HepG2 (cell line): ENCODE results near the gene ODAPH. TPM values are rescaled to one million over a fixed set of nuclear protein-coding genes. Genes with fewer than 3 reads are reported as not detected.
A peak's percentile ranks its signal among the peaks of the same experiment; 100 is the strongest.

Source experiments
- BHLHE40 ChIP-seq: IDR thresholded peaks from 2 replicates; pipeline ENCODE4 v1.6.1; 2011; ENCODE audit warnings: low read length, improper control_type of control experiment
- CC2D1A ChIP-seq: sonication (generic); formaldehyde crosslinking; IDR thresholded peaks from 2 replicates; pipeline ENCODE4 v1.8.1; 2023; ENCODE audit warnings: mild to moderate bottlenecking, missing genetic modification reagents
- CHD4 ChIP-seq: fragments of 200-600 bp; sonication (generic); IDR thresholded peaks from 2 replicates; pipeline ENCODE4 v1.7.0; 2017; ENCODE audit warnings: mild to moderate bottlenecking, low read length, borderline replicate concordance
- GLI4 ChIP-seq: sonication (generic); formaldehyde crosslinking; IDR thresholded peaks from 2 replicates; pipeline ENCODE4 v1.5.1; 2020; ENCODE audit warnings: missing genetic modification reagents, mild to moderate bottlenecking, moderate library complexity, borderline replicate concordance
- GPN1 ChIP-seq: sonication (generic); formaldehyde crosslinking; IDR thresholded peaks from 2 replicates; pipeline ENCODE4 v1.5.1; 2020; ENCODE audit warnings: missing genetic modification reagents, borderline replicate concordance
- GTF2F1 ChIP-seq: fragments of 150-350 bp; IDR thresholded peaks from 2 replicates; pipeline ENCODE4 v1.6.1; 2014; ENCODE audit warnings: low read length
- HMGA1 ChIP-seq: sonication (generic); formaldehyde crosslinking; conservative IDR thresholded peaks from 2 replicates; pipeline ENCODE4 v1.4.0; 2020; ENCODE audit warnings: missing genetic modification reagents
- IRF9 ChIP-seq: sonication (generic); formaldehyde crosslinking; IDR thresholded peaks from 2 replicates; pipeline ENCODE4 v1.8.0; 2022; ENCODE audit warnings: missing genetic modification reagents, mild to moderate bottlenecking, borderline replicate concordance
- ISL2 ChIP-seq: sonication (generic); formaldehyde crosslinking; IDR thresholded peaks from 2 replicates; pipeline ENCODE4 v1.5.0; 2020; ENCODE audit warnings: missing genetic modification reagents
- ISX ChIP-seq: sonication (generic); formaldehyde crosslinking; conservative IDR thresholded peaks from 2 replicates; pipeline ENCODE4 v1.5.0; 2020; ENCODE audit warnings: missing genetic modification reagents
- MLX ChIP-seq: IDR thresholded peaks from 2 replicates; pipeline ENCODE4 v1.6.1; 2016
- MTF1 ChIP-seq: sonication (generic); formaldehyde crosslinking; IDR thresholded peaks from 2 replicates; pipeline ENCODE4 v1.5.0; 2020; ENCODE audit warnings: missing genetic modification reagents
- PAX8 ChIP-seq: sonication (generic); formaldehyde crosslinking; IDR thresholded peaks from 2 replicates; pipeline ENCODE4 v1.8.0; 2022; ENCODE audit warnings: mild to moderate bottlenecking, missing genetic modification reagents, borderline replicate concordance
- PHF21A ChIP-seq: sonication (generic); formaldehyde crosslinking; IDR thresholded peaks from 2 replicates; pipeline ENCODE4 v1.5.0; 2020; ENCODE audit warnings: mild to moderate bottlenecking, missing genetic modification reagents
- POLR2A ChIP-seq, 2 experiments: IDR thresholded peaks; 2 replicates each; pipeline ENCODE4 v1.6.1; 2011; ENCODE audit warnings: low read depth in 2 of 2, low read length in 2 of 2, mild to moderate bottlenecking in 1 of 2, moderate library complexity in 1 of 2; ENCODE audit not compliant: insufficient read depth in 1 of 2
- PREB ChIP-seq: sonication (generic); formaldehyde crosslinking; IDR thresholded peaks from 2 replicates; pipeline ENCODE4 v1.4.0; 2020; ENCODE audit warnings: missing genetic modification reagents
- PRMT3 ChIP-seq: sonication (generic); formaldehyde crosslinking; IDR thresholded peaks from 2 replicates; pipeline ENCODE4 v1.8.1; 2022; ENCODE audit warnings: low read depth, mild to moderate bottlenecking, moderate library complexity, missing genetic modification reagents, borderline replicate concordance
- SKI ChIP-seq: fragments of 450-650 bp; IDR thresholded peaks from one replicate; pipeline ENCODE4 v1.6.1; 2018; ENCODE audit warnings: mild to moderate bottlenecking; ENCODE audit not compliant: partially characterized antibody
- SKIL ChIP-seq: sonication (generic); formaldehyde crosslinking; IDR thresholded peaks from 2 replicates; pipeline ENCODE4 v1.8.0; 2022; ENCODE audit warnings: missing genetic modification reagents, mild to moderate bottlenecking, moderate library complexity, borderline replicate concordance
- SP140L ChIP-seq: sonication (generic); formaldehyde crosslinking; IDR thresholded peaks from 2 replicates; pipeline ENCODE4 v1.4.0; 2020; ENCODE audit warnings: missing genetic modification reagents, borderline replicate concordance
- TBP ChIP-seq: sonication (generic); formaldehyde crosslinking; IDR thresholded peaks from 2 replicates; pipeline ENCODE4 v1.5.0; 2020; ENCODE audit warnings: missing genetic modification reagents
- TSC22D2 ChIP-seq: sonication (generic); formaldehyde crosslinking; IDR thresholded peaks from 2 replicates; pipeline ENCODE4 v1.5.1; 2020; ENCODE audit warnings: missing genetic modification reagents, mild to moderate bottlenecking, borderline replicate concordance
- ZNF205 ChIP-seq: IDR thresholded peaks from 2 replicates; pipeline ENCODE4 v1.6.1; 2018; ENCODE audit warnings: missing biosample characterization, missing genetic modification reagents
- ZNF282 ChIP-seq: fragments of 450-650 bp; IDR thresholded peaks from 2 replicates; pipeline ENCODE4 v1.6.1; 2018; ENCODE audit not compliant: partially characterized antibody
- ZNF672 ChIP-seq: sonication (generic); formaldehyde crosslinking; IDR thresholded peaks from 2 replicates; pipeline ENCODE4 v1.8.1; 2022; ENCODE audit warnings: missing genetic modification reagents
- polyA plus RNA-seq, 8 experiments: library from polyadenylated mRNA; depleted of rRNA in 3 of 8; stranded (reverse) in 7 of 8; unstranded in 1 of 8; fragments of >200 nt; fragmentation: Illumina TruSeq in 4 of 8; extraction: Trizol in 4 of 8; gene quantifications; 2 replicates each; pipeline versions ENCODE4 v1.2.1 to v1.2.3, GENCODE V29; 2011 to 2016; ENCODE audit warnings: low read depth in 4 of 8, missing spikeins in 1 of 8, mixed read lengths in 1 of 8; ENCODE audit not compliant: insufficient read depth in 1 of 8
- total RNA-seq, 5 experiments: library from RNA; depleted of rRNA; stranded (reverse); fragments of >200 nt; fragmentation: Illumina TruSeq; extraction: Trizol; gene quantifications; 2 replicates each; pipeline ENCODE4 v1.2.3, GENCODE V29; 2016; ENCODE audit warnings: low read depth in 1 of 5

Gene ODAPH
- total and polyA plus RNA-seq, 2 of the 13 experiments (the other 11 are each of a cell fraction or from before 2014, with no cell fraction given) = 0.50 TPM; not detected in 1

- no peak for TF ChIP-seq MTF1 (CRISPR knock-in tag)
- no peak for TF ChIP-seq TBP (CRISPR knock-in tag)
- no peak for TF ChIP-seq GLI4 (CRISPR knock-in tag)
- TF ChIP-seq ZNF282 = no peak
- no peak for TF ChIP-seq PREB (CRISPR knock-in tag)
- peak; percentile 67 for TF ChIP-seq SKIL (CRISPR knock-in tag)
- peak; percentile 71; the same call in 1 of the 2 replicates for TF ChIP-seq MLX (CRISPR knock-in tag)
- TF ChIP-seq CHD4 = no peak
- no peak for TF ChIP-seq GTF2F1
- TF ChIP-seq ISL2 (CRISPR knock-in tag) = peak; percentile 63
- TF ChIP-seq IRF9 (CRISPR knock-in tag) = peak; percentile 76; the same call in 1 of the 2 replicates
- no peak for TF ChIP-seq PAX8 (CRISPR knock-in tag)
- no peak for TF ChIP-seq ISX (CRISPR knock-in tag)
- TF ChIP-seq CC2D1A (CRISPR knock-in tag) = no peak
- TF ChIP-seq HMGA1 (CRISPR knock-in tag) = no peak
- no peak; the same call in 1 of the 2 replicates for TF ChIP-seq SP140L (CRISPR knock-in tag)
- TF ChIP-seq ZNF672 (CRISPR knock-in tag) = no peak
- TF ChIP-seq PRMT3 (CRISPR knock-in tag) = no peak; the same call in 1 of the 2 replicates
- TF ChIP-seq SKI = peak; percentile 59
- TF ChIP-seq PHF21A (CRISPR knock-in tag) = no peak; the same call in 1 of the 2 replicates
- no peak; the same call in 1 of the 2 replicates for TF ChIP-seq ZNF205
- TF ChIP-seq GPN1 = no peak
- peak; percentile 94 to 97 for TF ChIP-seq POLR2A (IDR thresholded peaks at IDR 0.05; ENCODE audit: insufficient read depth in 1 of 2, low read depth in 2 of 2, low read length in 2 of 2)
- 0 out of 2 replicates have a peak, but pooled peaks have one; percentile 50 for TF ChIP-seq TSC22D2 (CRISPR knock-in tag)
- TF ChIP-seq BHLHE40 = peak; percentile 96
These were observed 41.5 kb upstream of the ODAPH start, which contains the start of the genes RCHY1 and THAP6 (continued) for GRCh38 chr4:75514131-75514948.
